K562 (cell line): ENCODE results near the gene CPED1. TPM values are rescaled to one million over a fixed set of nuclear protein-coding genes. Genes with fewer than 3 reads are reported as not detected.

Experiments
- HLTF ChIP-seq: fragments of 450-650 bp; IDR thresholded peaks from 2 replicates; pipeline ENCODE4 v1.6.1; 2016
- HNRNPLL ChIP-seq: fragments of 200-400 bp; formaldehyde crosslinking; IDR thresholded peaks from 2 replicates; pipeline ENCODE4 v1.6.1; 2017; ENCODE audit warnings: low read length, low read depth, mild to moderate bottlenecking; ENCODE audit not compliant: poor library complexity, severe bottlenecking
- MAZ ChIP-seq, 2 experiments: fragments of 450-650 bp in 1 of 2; sonication (generic) in 1 of 2; formaldehyde crosslinking; IDR thresholded peaks in 1 of 2; conservative IDR thresholded peaks in 1 of 2; 2 replicates each; pipeline versions ENCODE4 v1.4.0 to v1.5.0; 2020; ENCODE audit warnings: mild to moderate bottlenecking in 1 of 2, missing genetic modification reagents in 1 of 2
- MCM2 ChIP-seq: fragments of 450-650 bp; IDR thresholded peaks from 2 replicates; pipeline ENCODE4 v1.6.1; 2017; ENCODE audit warnings: low read depth, mild to moderate bottlenecking
- NCOA4 ChIP-seq: fragments of 450-650 bp; IDR thresholded peaks from 2 replicates; pipeline ENCODE4 v1.6.1; 2018; ENCODE audit warnings: mild to moderate bottlenecking; ENCODE audit not compliant: partially characterized antibody
- NFXL1 ChIP-seq: fragments of 450-650 bp; formaldehyde crosslinking; IDR thresholded peaks from 2 replicates; pipeline ENCODE4 v1.4.0; 2021; ENCODE audit warnings: mild to moderate bottlenecking
- PCBP1 ChIP-seq: fragments of 200-400 bp; formaldehyde crosslinking; IDR thresholded peaks from 2 replicates; pipeline ENCODE4 v1.6.1; 2018; ENCODE audit warnings: mild to moderate bottlenecking, low read depth, low read length; ENCODE audit not compliant: poor library complexity, severe bottlenecking
- RERE ChIP-seq: sonication (generic); formaldehyde crosslinking; IDR thresholded peaks from 2 replicates; pipeline ENCODE4 v1.8.0; 2023; ENCODE audit warnings: missing genetic modification reagents, mild to moderate bottlenecking, borderline replicate concordance
- SMAD2 ChIP-seq: fragments of 150-350 bp; IDR thresholded peaks from 2 replicates; pipeline ENCODE4 v1.6.1; 2014; ENCODE audit warnings: low read depth, mild to moderate bottlenecking, low read length
- SMAD4 ChIP-seq: fragments of 250-450 bp; sonication (Bioruptor Pico); conservative IDR thresholded peaks from 2 replicates; pipeline ENCODE4 v1.8.0; 2021; ENCODE audit warnings: inconsistent platforms, mild to moderate bottlenecking, moderate library complexity
- SNIP1 ChIP-seq: fragments of 450-650 bp; IDR thresholded peaks from 2 replicates; pipeline ENCODE4 v1.7.1; 2017; ENCODE audit warnings: low read depth, mild to moderate bottlenecking
- SRSF3 ChIP-seq: fragments of 200-400 bp; formaldehyde crosslinking; IDR thresholded peaks from 2 replicates; pipeline ENCODE4 v1.6.1; 2016; ENCODE audit warnings: mild to moderate bottlenecking, low read length, moderate library complexity; ENCODE audit not compliant: insufficient read depth
- STAT5A ChIP-seq: IDR thresholded peaks from 2 replicates; pipeline ENCODE4 v1.6.1; 2012; ENCODE audit warnings: low read length, inconsistent platforms, borderline replicate concordance
- TEAD1 ChIP-seq, 2 experiments: fragments of 450-650 bp in 1 of 2; sonication (generic) in 1 of 2; formaldehyde crosslinking; IDR thresholded peaks; 2 replicates each; pipeline versions ENCODE4 v1.4.0 to v1.8.0; 2020 to 2022; ENCODE audit warnings: mild to moderate bottlenecking in 2 of 2, missing genetic modification reagents in 1 of 2
- ZBTB43 ChIP-seq: sonication (generic); formaldehyde crosslinking; IDR thresholded peaks from 2 replicates; pipeline ENCODE4 v1.8.0; 2023; ENCODE audit warnings: mild to moderate bottlenecking, missing genetic modification reagents
- ZNF197 ChIP-seq: fragments of 200-800 bp; sonication (Bioruptor generic); IDR thresholded peaks from 2 replicates; pipeline ENCODE4 v1.6.1; 2016; ENCODE audit warnings: low read depth, missing genetic modification characterization, missing compliant biosample characterization
- ZNF354B ChIP-seq: fragments of 250-450 bp; sonication (Bioruptor Pico); IDR thresholded peaks from 2 replicates; pipeline ENCODE4 v1.4.0; 2020
- polyA plus RNA-seq, 8 experiments: library from polyadenylated mRNA; depleted of rRNA in 4 of 8; stranded (reverse) in 5 of 8; unstranded in 3 of 8; fragments of >200 nt; fragmentation: Nextera tagmentation in 2 of 8; fragmentation: Illumina TruSeq in 1 of 8; extraction: Ambion mirVana in 2 of 8; extraction: Trizol in 1 of 8; gene quantifications; 2 replicates each; pipeline versions ENCODE4 v1.2.1 to v1.2.3, GENCODE V29; 2011 to 2014; ENCODE audit warnings: inconsistent platforms in 1 of 8, missing spikeins in 1 of 8
- total RNA-seq, 7 experiments: library from RNA; depleted of rRNA in 6 of 7; stranded (reverse); fragments of >200 nt in 6 of 7; fragmentation: Illumina TruSeq in 2 of 7; extraction: Trizol in 2 of 7; gene quantifications; 2 replicates each; pipeline versions ENCODE4 v1.2.1 to v1.2.3, GENCODE V29; 2011 to 2021; ENCODE audit warnings: low replicate concordance in 1 of 7
- TF ChIP-seq, protein P1 (sequence below): fragments of 250-450 bp; sonication (Bioruptor Pico); IDR thresholded peaks from 2 replicates; pipeline ENCODE4 v1.5.0; 2020; ENCODE audit warnings: mild to moderate bottlenecking, borderline replicate concordance
- TF ChIP-seq, protein P2 (sequence below): fragments of 450-650 bp; formaldehyde crosslinking; IDR thresholded peaks from 2 replicates; pipeline ENCODE4 v1.4.0; 2020; ENCODE audit warnings: mild to moderate bottlenecking

CPED1 gene
- total and polyA plus RNA-seq, 9 of the 15 experiments (the other 6 are each of a cell fraction or from before 2014, with no cell fraction given): 195 to 393 (median 290) TPM

- TF ChIP-seq SNIP1: no peak
- TF ChIP-seq NCOA4: no peak
- TF ChIP-seq ZNF354B (CRISPR knock-in tag): no peak
- no peak for TF ChIP-seq STAT5A
- TF ChIP-seq ZNF197 (CRISPR knock-in tag): no peak
- TF ChIP-seq HLTF: no peak
- no peak for TF ChIP-seq PCBP1
- peak in 1 of 2 experiments; percentile 50; a peak in 1 of 4 replicates for TF ChIP-seq MAZ (CRISPR knock-in tag; conservative IDR thresholded peaks at IDR 0.05 in 1 of 2, IDR thresholded peaks at IDR 0.05 in 1 of 2)
- TF ChIP-seq SMAD4 (CRISPR knock-in tag): no peak
- TF ChIP-seq MCM2: no peak
- TF ChIP-seq SRSF3: no peak
- no peak for TF ChIP-seq TEAD1 (CRISPR knock-in tag; IDR thresholded peaks at IDR 0.05)
- peak; percentile 4; the same call in 1 of the 2 replicates for TF ChIP-seq NFXL1 (CRISPR knock-in tag)
- TF ChIP-seq HNRNPLL: no peak
- TF ChIP-seq, protein P1, sequence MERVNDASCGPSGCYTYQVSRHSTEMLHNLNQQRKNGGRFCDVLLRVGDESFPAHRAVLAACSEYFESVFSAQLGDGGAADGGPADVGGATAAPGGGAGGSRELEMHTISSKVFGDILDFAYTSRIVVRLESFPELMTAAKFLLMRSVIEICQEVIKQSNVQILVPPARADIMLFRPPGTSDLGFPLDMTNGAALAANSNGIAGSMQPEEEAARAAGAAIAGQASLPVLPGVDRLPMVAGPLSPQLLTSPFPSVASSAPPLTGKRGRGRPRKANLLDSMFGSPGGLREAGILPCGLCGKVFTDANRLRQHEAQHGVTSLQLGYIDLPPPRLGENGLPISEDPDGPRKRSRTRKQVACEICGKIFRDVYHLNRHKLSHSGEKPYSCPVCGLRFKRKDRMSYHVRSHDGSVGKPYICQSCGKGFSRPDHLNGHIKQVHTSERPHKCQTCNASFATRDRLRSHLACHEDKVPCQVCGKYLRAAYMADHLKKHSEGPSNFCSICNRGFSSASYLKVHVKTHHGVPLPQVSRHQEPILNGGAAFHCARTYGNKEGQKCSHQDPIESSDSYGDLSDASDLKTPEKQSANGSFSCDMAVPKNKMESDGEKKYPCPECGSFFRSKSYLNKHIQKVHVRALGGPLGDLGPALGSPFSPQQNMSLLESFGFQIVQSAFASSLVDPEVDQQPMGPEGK (CRISPR knock-in tag): no peak
- no peak for TF ChIP-seq ZBTB43 (CRISPR knock-in tag)
- TF ChIP-seq SMAD2: no peak
- no peak for TF ChIP-seq RERE (CRISPR knock-in tag)
- TF ChIP-seq, protein P2, sequence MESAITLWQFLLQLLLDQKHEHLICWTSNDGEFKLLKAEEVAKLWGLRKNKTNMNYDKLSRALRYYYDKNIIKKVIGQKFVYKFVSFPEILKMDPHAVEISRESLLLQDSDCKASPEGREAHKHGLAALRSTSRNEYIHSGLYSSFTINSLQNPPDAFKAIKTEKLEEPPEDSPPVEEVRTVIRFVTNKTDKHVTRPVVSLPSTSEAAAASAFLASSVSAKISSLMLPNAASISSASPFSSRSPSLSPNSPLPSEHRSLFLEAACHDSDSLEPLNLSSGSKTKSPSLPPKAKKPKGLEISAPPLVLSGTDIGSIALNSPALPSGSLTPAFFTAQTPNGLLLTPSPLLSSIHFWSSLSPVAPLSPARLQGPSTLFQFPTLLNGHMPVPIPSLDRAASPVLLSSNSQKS (CRISPR knock-in tag): no peak
Observed at GRCh38 chr7:121084748-121085336, 96.3 kb downstream of the CPED1 start (continued).
